ENCODE measurements around the gene LYPD6B. TPM values are rescaled to one million over a fixed set of nuclear protein-coding genes. Genes with fewer than 3 reads are reported as not detected.

Gene LYPD6B
- total RNA-seq, 1 experiment from 2014 or later = 1.9 TPM

DNA sequence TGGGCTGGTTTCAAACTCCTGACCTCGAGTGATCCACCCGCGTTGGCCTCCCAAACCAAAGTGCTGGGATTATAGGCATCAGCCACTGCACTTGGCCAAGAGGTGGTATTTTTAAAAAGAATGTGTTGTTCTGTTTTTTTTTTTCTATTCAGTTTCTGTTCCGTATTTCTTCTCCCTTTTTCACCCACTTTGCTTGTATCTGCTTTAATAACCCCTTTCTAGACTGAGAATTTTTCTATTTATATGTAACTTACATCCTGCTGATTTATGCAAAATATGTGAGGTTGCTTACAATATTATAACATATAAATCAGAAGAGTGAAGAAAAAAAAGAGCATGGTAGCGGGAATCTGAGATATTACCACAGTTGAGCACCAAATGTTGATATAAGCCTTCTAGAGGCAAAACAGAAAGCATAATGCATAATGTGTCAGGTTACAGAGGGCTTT, 17.2 kb upstream of the LYPD6B start:
- Histone ChIP-seq H3K4me3 (ENCODE audit: insufficient read depth, low read depth, low read length) (no peak overlapping the region), H3K36me3 (replicated peaks; ENCODE audit: control insufficient read depth, insufficient read depth, low read length) (peaks cover 9% of the 10 kb centered on the region), H3K27me3 (ENCODE audit: control insufficient read depth, insufficient read depth, low read length) (no peaks in the 10 kb centered on the region)
- no peak for DNase-seq

- no peak for DNase-seq
- H3K27me3 ChIP-seq (ENCODE audit: control insufficient read depth, insufficient read depth, low read length) = no peaks in the 10 kb centered on the region
- H3K36me3 ChIP-seq (replicated peaks; ENCODE audit: control insufficient read depth, insufficient read depth, low read length) = peaks cover 9% of the 10 kb centered on the region
These were observed 16.7 kb upstream of the LYPD6B start for GRCh38 chr2:149021761-149022160.

GRCh38 chr2:149023091-149023490, 15.4 kb upstream of the LYPD6B start:
- Histone ChIP-seq H3K27me3 (ENCODE audit: control insufficient read depth, insufficient read depth, low read length) (no peaks in the 10 kb centered on the region), H3K4me3 (ENCODE audit: insufficient read depth, low read depth, low read length) (no peak overlapping the region), H3K36me3 (replicated peaks; ENCODE audit: control insufficient read depth, insufficient read depth, low read length) (peaks cover 8% of the 10 kb centered on the region)
- no peak for DNase-seq

More at GRCh38 chr2:149021761-149022160, 16.7 kb upstream of the LYPD6B start:
- H3K4me3 ChIP-seq (ENCODE audit: insufficient read depth, low read depth, low read length) = no peak overlapping the region

DNA sequence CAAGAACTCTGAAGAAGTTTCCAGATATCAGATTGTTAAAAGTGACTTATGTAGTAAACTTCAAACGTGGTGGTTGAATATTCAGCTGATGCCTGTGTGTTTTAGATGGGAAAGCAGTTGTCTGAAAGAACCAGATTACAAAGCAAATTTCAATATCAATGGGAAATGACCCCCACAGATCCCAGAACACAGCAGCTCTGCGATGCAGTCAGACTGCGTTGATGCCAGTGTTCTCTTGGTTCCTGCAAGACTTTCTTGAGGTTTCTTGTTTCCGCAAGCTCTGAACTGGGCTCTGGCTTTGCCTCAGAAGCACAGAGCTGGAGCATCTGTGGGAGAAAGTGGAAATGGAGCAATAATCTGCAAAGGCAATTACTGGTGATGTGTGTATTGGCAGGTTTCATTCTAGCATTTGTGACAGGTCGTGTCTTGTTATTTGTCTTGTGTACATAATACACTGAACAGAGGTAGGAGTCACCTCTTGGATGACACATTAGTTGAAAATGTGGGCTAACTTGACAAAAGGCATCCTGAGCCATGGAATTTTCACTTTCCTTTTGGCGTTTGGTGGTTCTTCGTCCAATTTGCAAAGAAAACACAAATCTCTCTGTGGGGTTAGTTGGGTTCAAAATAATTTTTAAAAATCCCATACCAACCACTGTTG, 10.8 kb upstream of the LYPD6B start:
- peak; percentile 52 for DNase-seq
- peaks cover 6% of the 10 kb centered on the region for H3K36me3 ChIP-seq (replicated peaks; ENCODE audit: control insufficient read depth, insufficient read depth, low read length)

GRCh38 chr2:149028377-149028776, 10.1 kb upstream of the LYPD6B start:
- Histone ChIP-seq H3K27me3 (ENCODE audit: control insufficient read depth, insufficient read depth, low read length) (no peaks in the 10 kb centered on the region), H3K4me3 (ENCODE audit: insufficient read depth, low read depth, low read length) (no peak overlapping the region), H3K36me3 (replicated peaks; ENCODE audit: control insufficient read depth, insufficient read depth, low read length) (peaks cover 6% of the 10 kb centered on the region)
- DNase-seq = no peak

More for the DNA sequence above, 10.8 kb upstream of the LYPD6B start:
- no peaks in the 10 kb centered on the region for H3K27me3 ChIP-seq (ENCODE audit: control insufficient read depth, insufficient read depth, low read length)
- H3K4me3 ChIP-seq (ENCODE audit: insufficient read depth, low read depth, low read length) = no peak overlapping the region

GRCh38 chr2:149028891-149029290, 9.6 kb upstream of the LYPD6B start:
- Histone ChIP-seq H3K36me3 (replicated peaks; ENCODE audit: control insufficient read depth, insufficient read depth, low read length) (peaks cover 2% of the 10 kb centered on the region; the same call in 1 of the 2 replicates), H3K27me3 (ENCODE audit: control insufficient read depth, insufficient read depth, low read length) (no peaks in the 10 kb centered on the region), H3K4me3 (ENCODE audit: insufficient read depth, low read depth, low read length) (no peak overlapping the region)
- no peak for DNase-seq

DNA sequence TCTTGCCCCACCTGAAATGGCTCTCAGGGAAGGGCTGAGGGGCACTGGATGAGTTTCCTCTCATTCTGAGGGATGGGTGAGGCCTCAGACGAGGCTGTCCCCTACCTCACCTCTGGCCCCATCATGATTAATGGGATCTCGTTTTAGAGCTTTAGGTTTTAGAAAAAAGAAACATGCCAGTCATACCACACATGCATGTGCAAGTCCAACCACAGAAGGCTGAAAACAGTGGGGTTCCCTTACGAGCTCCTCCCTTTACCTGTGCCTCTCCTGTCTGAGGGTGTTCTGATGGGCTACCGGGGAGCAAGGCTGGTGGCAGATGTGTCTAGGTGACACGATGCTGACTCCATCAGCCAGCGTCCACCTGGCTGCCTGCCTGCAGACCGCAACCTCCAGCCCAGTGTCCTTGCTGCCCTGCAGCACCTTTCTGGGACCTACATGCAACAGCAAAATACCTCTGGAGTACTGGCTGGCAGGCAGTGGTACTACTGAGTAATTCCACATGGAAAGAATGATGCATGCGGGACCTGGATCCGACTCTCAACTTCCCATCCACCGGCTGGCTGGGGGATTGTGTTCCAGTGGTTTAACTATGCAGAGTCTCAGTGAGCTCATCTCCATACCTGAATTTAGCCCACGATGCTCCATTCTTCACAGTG, 9.1 kb upstream of the LYPD6B start:
- Histone ChIP-seq H3K27me3 (ENCODE audit: control insufficient read depth, insufficient read depth, low read length) (no peaks in the 10 kb centered on the region), H3K36me3 (replicated peaks; ENCODE audit: control insufficient read depth, insufficient read depth, low read length) (no peaks in the 10 kb centered on the region), H3K4me3 (ENCODE audit: insufficient read depth, low read depth, low read length) (no peak overlapping the region)
- DNase-seq = no peak

DNA sequence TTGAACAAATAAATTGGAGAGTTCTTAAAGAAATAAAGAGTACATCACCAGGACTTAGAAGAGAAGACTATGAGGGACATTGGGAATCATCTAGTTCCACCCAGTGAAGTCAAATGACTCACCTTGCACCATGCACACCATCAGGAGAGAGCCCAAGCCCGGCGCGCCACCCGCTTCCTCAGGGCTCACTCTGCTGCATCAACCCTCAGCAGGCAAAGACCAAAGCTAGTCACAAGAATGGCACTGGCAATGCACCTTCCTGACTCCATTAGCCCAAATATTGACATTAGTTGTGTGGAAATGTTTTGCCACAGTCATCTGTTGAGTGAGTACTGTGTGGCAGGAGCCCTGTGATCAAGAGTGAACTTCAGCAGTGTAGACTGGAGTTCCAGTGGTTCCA, 7.1 kb upstream of the LYPD6B start:
- Histone ChIP-seq H3K4me3 (ENCODE audit: insufficient read depth, low read depth, low read length) (no peak overlapping the region), H3K27me3 (ENCODE audit: control insufficient read depth, insufficient read depth, low read length) (no peaks in the 10 kb centered on the region), H3K36me3 (replicated peaks; ENCODE audit: control insufficient read depth, insufficient read depth, low read length) (no peaks in the 10 kb centered on the region)
- DNase-seq = no peak

DNA sequence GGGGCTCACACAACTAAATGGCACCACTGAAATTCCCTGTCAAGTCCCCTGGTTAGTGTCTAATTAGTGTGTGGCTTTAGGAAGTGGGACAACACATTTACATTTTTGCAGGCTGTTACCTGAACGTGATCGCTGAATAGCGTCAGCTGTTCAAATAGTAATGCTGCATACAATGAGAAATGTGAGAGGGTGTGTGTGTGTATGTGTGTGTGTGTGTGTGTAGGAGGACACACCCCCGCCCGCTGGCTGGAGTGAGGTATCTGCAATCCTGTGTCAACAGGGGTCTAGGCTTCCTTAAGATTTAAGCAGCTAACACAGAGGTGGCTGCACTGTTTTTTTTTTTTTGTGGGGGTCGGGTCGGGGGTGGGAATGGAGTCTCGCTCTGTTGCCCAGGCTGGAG, 4.8 kb upstream of the LYPD6B start:
- peaks cover 13% of the 10 kb centered on the region for H3K27me3 ChIP-seq (ENCODE audit: control insufficient read depth, insufficient read depth, low read length)
- no peak for DNase-seq
- H3K36me3 ChIP-seq (replicated peaks; ENCODE audit: control insufficient read depth, insufficient read depth, low read length) = no peaks in the 10 kb centered on the region
- H3K4me3 ChIP-seq (ENCODE audit: insufficient read depth, low read depth, low read length) = no peak overlapping the region

- Histone ChIP-seq H3K4me3 (ENCODE audit: insufficient read depth, low read depth, low read length) (no peak overlapping the region), H3K27me3 (ENCODE audit: control insufficient read depth, insufficient read depth, low read length) (peaks cover 20% of the 10 kb centered on the region), H3K36me3 (replicated peaks; ENCODE audit: control insufficient read depth, insufficient read depth, low read length) (no peaks in the 10 kb centered on the region)
- DNase-seq = no peak
These were observed 4.1 kb upstream of the LYPD6B start for GRCh38 chr2:149034406-149034805.

- Histone ChIP-seq H3K4me3 (ENCODE audit: insufficient read depth, low read depth, low read length) (no peak overlapping the region), H3K36me3 (replicated peaks; ENCODE audit: control insufficient read depth, insufficient read depth, low read length) (no peaks in the 10 kb centered on the region), H3K27me3 (ENCODE audit: control insufficient read depth, insufficient read depth, low read length) (peaks cover 26% of the 10 kb centered on the region)
- DNase-seq = no peak
These were observed 1.8 kb upstream of the LYPD6B start for GRCh38 chr2:149036507-149037293.

DNA sequence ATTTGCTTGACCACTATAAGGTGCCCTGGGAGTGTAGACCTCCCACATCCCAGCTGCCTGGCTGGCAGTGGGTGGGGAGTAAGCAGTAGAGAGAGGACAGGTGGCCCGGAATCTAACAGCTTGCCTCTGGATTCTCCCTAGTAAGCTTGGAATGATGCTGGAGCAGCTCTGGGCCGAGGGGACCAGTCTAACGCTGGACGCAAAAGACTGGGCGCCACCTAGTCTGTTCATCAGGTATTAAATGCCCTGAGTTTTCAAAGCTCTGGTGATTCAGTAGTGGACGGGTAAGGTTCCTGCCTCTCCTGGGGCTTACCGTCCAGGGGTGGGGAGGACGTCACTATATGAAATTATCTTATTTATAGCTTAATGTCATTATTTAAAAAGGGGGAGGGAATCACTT, 648 bp upstream of the LYPD6B start:
- peak; percentile 61 for DNase-seq
- Histone ChIP-seq H3K36me3 (replicated peaks; ENCODE audit: control insufficient read depth, insufficient read depth, low read length) (no peaks in the 10 kb centered on the region), H3K27me3 (ENCODE audit: control insufficient read depth, insufficient read depth, low read length) (peaks cover 26% of the 10 kb centered on the region), H3K4me3 (ENCODE audit: insufficient read depth, low read depth, low read length) (peak overlapping the region; percentile 48; the same call in 1 of the 2 replicates)

DNA sequence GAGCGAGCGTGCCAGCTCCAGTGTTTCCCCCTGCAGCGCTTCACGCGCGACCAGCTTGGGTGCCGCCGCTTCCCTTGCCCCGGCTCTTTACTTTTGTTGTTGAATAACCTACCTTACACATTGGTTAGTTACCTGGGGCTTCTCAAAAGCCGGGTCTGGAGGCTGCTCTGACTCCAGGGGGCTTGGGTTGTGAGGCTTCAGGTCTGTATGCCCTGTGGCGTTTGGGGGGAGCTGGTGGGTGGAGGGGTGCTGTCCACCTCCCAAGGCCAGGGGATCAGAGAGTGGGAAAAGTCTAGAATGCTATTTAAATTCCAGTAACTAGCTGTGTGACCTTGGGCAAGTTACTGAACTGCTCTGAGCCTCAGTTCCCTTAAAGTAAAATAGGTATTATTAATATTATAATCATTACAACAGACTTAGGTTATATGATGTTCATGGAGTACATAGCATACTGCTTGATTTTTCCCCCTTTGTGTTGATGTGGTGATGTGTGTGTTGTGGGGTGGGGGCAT, 770 bp downstream of the LYPD6B start:
- DNase-seq = no peak
- no peaks in the 10 kb centered on the region for H3K36me3 ChIP-seq (replicated peaks; ENCODE audit: control insufficient read depth, insufficient read depth, low read length)
- H3K4me3 ChIP-seq (ENCODE audit: insufficient read depth, low read depth, low read length) = peak overlapping the region; percentile 48
- peaks cover 26% of the 10 kb centered on the region for H3K27me3 ChIP-seq (ENCODE audit: control insufficient read depth, insufficient read depth, low read length)

GRCh38 chr2:149040451-149040850, 2.0 kb downstream of the LYPD6B start:
- Histone ChIP-seq H3K4me3 (ENCODE audit: insufficient read depth, low read depth, low read length) (no peak overlapping the region), H3K36me3 (replicated peaks; ENCODE audit: control insufficient read depth, insufficient read depth, low read length) (no peaks in the 10 kb centered on the region), H3K27me3 (ENCODE audit: control insufficient read depth, insufficient read depth, low read length) (peaks cover 26% of the 10 kb centered on the region)
- DNase-seq = peak; percentile 76
